Neural progenitor cell (in vitro differentiated cells): ENCODE results near the gene EYS. TPM values are rescaled to one million over a fixed set of nuclear protein-coding genes. Genes with fewer than 3 reads are reported as not detected.
A peak's percentile ranks its signal among the peaks of the same experiment; 100 is the strongest.

Experiments used
- DNase-seq: peaks from one replicate; pipeline ENCODE4 v3.0.0-alpha.2; 2016; ENCODE audit warnings: low spot score
- H2AFZ ChIP-seq: fragments of 200-600 bp; sonication (generic); replicated peaks from 2 replicates; pipeline ENCODE4 v1.6.1; 2016; ENCODE audit warnings: antibody characterized with exemption
- H3F3A ChIP-seq: fragments of 200-600 bp; sonication (generic); 2 replicates; pipeline ENCODE4 v1.6.1; 2016; ENCODE audit warnings: antibody characterized with exemption, low read depth
- H3K27ac ChIP-seq: fragments of 200-600 bp; sonication (generic); 2 replicates; pipeline ENCODE4 v1.5.1; 2016; ENCODE audit warnings: mild to moderate bottlenecking
- H3K27me3 ChIP-seq: fragments of 200-600 bp; sonication (generic); 2 replicates; pipeline ENCODE4 v1.6.1; 2016; ENCODE audit warnings: mild to moderate bottlenecking, moderate library complexity
- H3K36me3 ChIP-seq: fragments of 200-600 bp; sonication (generic); 2 replicates; pipeline ENCODE4 v1.5.1; 2016
- H3K4me1 ChIP-seq: fragments of 200-600 bp; sonication (generic); 2 replicates; pipeline ENCODE4 v1.6.1; 2016; ENCODE audit warnings: mixed run types
- H3K4me2 ChIP-seq: fragments of 200-600 bp; sonication (generic); 2 replicates; pipeline ENCODE4 v1.6.1; 2016
- H3K4me3 ChIP-seq: fragments of 200-600 bp; sonication (generic); 2 replicates; pipeline ENCODE4 v1.5.1; 2016
- H3K79me2 ChIP-seq: fragments of 200-600 bp; sonication (generic); 2 replicates; pipeline ENCODE4 v1.6.1; 2016; ENCODE audit warnings: low read depth
- H3K9ac ChIP-seq: fragments of 200-600 bp; sonication (generic); 2 replicates; pipeline ENCODE4 v1.6.1; 2016
- H3K9me3 ChIP-seq: fragments of 200-600 bp; sonication (generic); 2 replicates; pipeline ENCODE4 v1.5.1; 2016; ENCODE audit warnings: low read depth
- H4K20me1 ChIP-seq: fragments of 200-600 bp; sonication (generic); 2 replicates; pipeline ENCODE4 v1.6.1; 2016; ENCODE audit warnings: low read depth
- H3K27ac Mint-ChIP-seq: 3 replicates; pipeline ENCODE4 v1.8.0; 2021; ENCODE audit warnings: mixed read lengths
- H3K27me3 Mint-ChIP-seq: 2 replicates; pipeline ENCODE4 v1.8.0; 2022; ENCODE audit warnings: low read depth, mild to moderate bottlenecking, inconsistent platforms, moderate library complexity, mixed read lengths; ENCODE audit not compliant: insufficient read depth
- H3K36me3 Mint-ChIP-seq: 3 replicates; pipeline ENCODE4 v1.8.0; 2021; ENCODE audit warnings: mixed read lengths
- H3K4me1 Mint-ChIP-seq: 3 replicates; pipeline ENCODE4 v1.8.0; 2021; ENCODE audit warnings: mixed read lengths
- H3K4me3 Mint-ChIP-seq: 3 replicates; pipeline ENCODE4 v1.8.0; 2021; ENCODE audit warnings: mild to moderate bottlenecking, moderate library complexity, mixed read lengths
- H3K9me3 Mint-ChIP-seq: 3 replicates; pipeline ENCODE4 v1.8.0; 2020; ENCODE audit warnings: mixed read lengths
- CTCF ChIP-seq: fragments of 200-600 bp; sonication (generic); IDR thresholded peaks from 2 replicates; pipeline ENCODE4 v1.5.1; 2017; ENCODE audit warnings: antibody characterized with exemption, mild to moderate bottlenecking
- EZH2 ChIP-seq: fragments of 200-600 bp; sonication (generic); IDR thresholded peaks from 2 replicates; pipeline ENCODE4 v1.6.1; 2017; ENCODE audit warnings: antibody characterized with exemption, mild to moderate bottlenecking, moderate library complexity
- EZH2phosphoT487 ChIP-seq: fragments of 200-600 bp; sonication (generic); IDR thresholded peaks from 2 replicates; pipeline ENCODE4 v1.6.1; 2017; ENCODE audit warnings: antibody characterized with exemption
- total RNA-seq: library from RNA; depleted of rRNA; stranded (reverse); fragments of >200 nt; gene quantifications from 2 replicates; pipeline ENCODE4 v1.2.3, GENCODE V29; 2015; ENCODE audit warnings: low replicate concordance

Gene EYS
- total RNA-seq, 1 donor from 2014 or later, result not detected

- no peak overlapping the region for H3K27ac Mint-ChIP-seq
- no peaks in the 10 kb centered on the region for H3K9me3 Mint-ChIP-seq
- Histone ChIP-seq H3K36me3 (no peaks in the 10 kb centered on the region), H3K27ac (no peak overlapping the region), H3K79me2 (no peaks in the 10 kb centered on the region), H3K4me1 (no peaks in the 10 kb centered on the region), H4K20me1 (no peaks in the 10 kb centered on the region), H3K9ac (no peak overlapping the region), H3K4me2 (no peak overlapping the region), H3K27me3 (no peaks in the 10 kb centered on the region), H3K4me3 (no peak overlapping the region), H2AFZ (no peak overlapping the region), H3F3A (no peaks in the 10 kb centered on the region), H3K9me3 (no peaks in the 10 kb centered on the region)
- H3K36me3 Mint-ChIP-seq, result no peaks in the 10 kb centered on the region
- no peak for DNase-seq
- no peak overlapping the region for H3K4me3 Mint-ChIP-seq
- H3K4me1 Mint-ChIP-seq, result peaks cover 1% of the 10 kb centered on the region
- TF ChIP-seq CTCF (no peak), EZH2 (no peak), EZH2phosphoT487 (no peak)
- no peaks in the 10 kb centered on the region for H3K27me3 Mint-ChIP-seq
Observed at GRCh38 chr6:65410309-65410708, 296.7 kb downstream of the EYS start.

GRCh38 chr6:65402564-65402963 is 304.5 kb downstream of the EYS start:
- H3K9me3 ChIP-seq, result no peaks in the 10 kb centered on the region
- H3K4me3 ChIP-seq, result no peak overlapping the region
- H3K27ac ChIP-seq, result no peak overlapping the region
- H2AFZ ChIP-seq, result peak overlapping the region; percentile 19
- H3K4me1 ChIP-seq, result no peaks in the 10 kb centered on the region
- H3K27me3 ChIP-seq, result no peaks in the 10 kb centered on the region
- Mint-ChIP-seq H3K27ac (no peak overlapping the region), H3K4me1 (no peaks in the 10 kb centered on the region), H3K27me3 (no peaks in the 10 kb centered on the region), H3K4me3 (no peak overlapping the region), H3K36me3 (no peaks in the 10 kb centered on the region), H3K9me3 (no peaks in the 10 kb centered on the region)
- DNase-seq, result no peak
- no peaks in the 10 kb centered on the region for H3K79me2 ChIP-seq
- no peak for TF ChIP-seq EZH2phosphoT487
- TF ChIP-seq CTCF, result no peak
- no peak for TF ChIP-seq EZH2
- no peaks in the 10 kb centered on the region for H4K20me1 ChIP-seq
- no peak overlapping the region for H3K9ac ChIP-seq
- no peaks in the 10 kb centered on the region for H3K36me3 ChIP-seq
- no peaks in the 10 kb centered on the region for H3F3A ChIP-seq
- no peak overlapping the region for H3K4me2 ChIP-seq

- Histone ChIP-seq H3K9ac (no peak overlapping the region), H3K9me3 (no peaks in the 10 kb centered on the region), H3K27me3 (no peaks in the 10 kb centered on the region), H3K36me3 (no peaks in the 10 kb centered on the region), H3K79me2 (no peaks in the 10 kb centered on the region), H3K27ac (no peak overlapping the region), H2AFZ (peak overlapping the region; percentile 6), H4K20me1 (no peaks in the 10 kb centered on the region), H3K4me3 (no peak overlapping the region), H3F3A (no peaks in the 10 kb centered on the region), H3K4me2 (no peak overlapping the region), H3K4me1 (no peaks in the 10 kb centered on the region)
- Mint-ChIP-seq H3K36me3 (no peaks in the 10 kb centered on the region), H3K4me1 (no peaks in the 10 kb centered on the region), H3K4me3 (no peak overlapping the region), H3K27me3 (no peaks in the 10 kb centered on the region), H3K9me3 (peaks cover 3% of the 10 kb centered on the region), H3K27ac (no peak overlapping the region)
- DNase-seq, result no peak
- no peak for TF ChIP-seq CTCF
- TF ChIP-seq EZH2phosphoT487, result no peak
- TF ChIP-seq EZH2, result no peak
Observed at GRCh38 chr6:65399355-65400084, 307.5 kb downstream of the EYS start.
